Measurements from ENCODE around the gene ST6GALNAC3.

- TF ChIP-seq CTCF (IDR thresholded peaks at IDR 0.05; ENCODE audit: low read length) (no peak), EZH2 (optimal IDR thresholded peaks at IDR 0.05; ENCODE audit: low read depth, low read length) (no peak)
Observed at GRCh38 chr1:76083189-76083588, 8.6 kb downstream of the ST6GALNAC3 start.

Measured in MM.1S (cell line).